ENCODE results near the gene TIPARP. TPM values are rescaled to one million over a fixed set of nuclear protein-coding genes. Genes with fewer than 3 reads are reported as not detected.

The TIPARP gene
- total and polyA plus RNA-seq, 2 of the 8 experiments (the other 6 are each of a cell fraction or from before 2014, with no cell fraction given) = 1.6 to 5.8 TPM

DNA sequence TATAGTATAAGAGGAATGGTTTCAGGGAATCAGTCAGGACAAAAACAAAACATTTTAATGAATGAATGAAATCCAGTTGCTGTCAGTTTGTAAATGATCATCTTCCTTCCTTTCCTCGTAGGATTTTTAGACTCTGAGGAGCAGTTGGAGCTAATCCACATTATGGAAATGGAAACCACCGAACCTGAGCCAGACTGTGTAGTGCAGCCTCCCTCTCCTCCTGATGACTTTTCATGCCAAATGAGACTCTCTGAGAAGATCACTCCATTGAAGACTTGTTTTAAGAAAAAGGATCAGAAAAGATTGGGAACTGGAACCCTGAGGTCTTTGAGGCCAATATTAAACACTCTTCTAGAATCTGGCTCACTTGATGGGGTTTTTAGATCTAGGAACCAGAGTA lies 3.1 kb downstream of the TIPARP start:
- Histone ChIP-seq H3K23ac (ENCODE audit: insufficient read length) (no peak overlapping the region), H3K9ac (replicated peaks in 1 of 4; ENCODE audit: extremely low read depth in 1 of 4, low read depth in 3 of 4, low read length in 3 of 4) (no peak overlapping the region), H3K14ac (ENCODE audit: insufficient read length) (no peak overlapping the region), H4K91ac (replicated peaks; ENCODE audit: insufficient read length, low read length) (no peak overlapping the region), H2BK120ac (replicated peaks; ENCODE audit: low read depth, low read length) (no peak overlapping the region), H3K79me2 (ENCODE audit: control insufficient read depth in 1 of 2, insufficient read depth in 2 of 2, low read length in 2 of 2) (peaks cover 0 to 39% of the 10 kb centered on the region in 2 experiments; a peak in 2 of 4 replicates), H3K18ac (ENCODE audit: extremely low read depth, low read length) (no peak overlapping the region), H3K27me3 (replicated peaks in 1 of 4; ENCODE audit: control insufficient read depth in 3 of 4, extremely low read depth in 1 of 4, insufficient read depth in 3 of 4, low read length in 3 of 4) (no peaks in the 10 kb centered on the region; a peak in 1 of 7 replicates), H2BK15ac (ENCODE audit: low read length) (no peak overlapping the region), H3K4me3 (ENCODE audit: extremely low read depth in 1 of 4, insufficient read depth in 2 of 4, low read depth in 3 of 4, low read length in 4 of 4) (no peak overlapping the region), H4K20me1 (replicated peaks in 1 of 2; ENCODE audit: control insufficient read depth in 1 of 2, insufficient read depth in 2 of 2, low read length in 2 of 2) (no peaks in the 10 kb centered on the region), H3K4ac (replicated peaks; ENCODE audit: insufficient read length, low read depth, low read length) (no peak overlapping the region), H2AK5ac (ENCODE audit: low read depth, low read length) (no peak overlapping the region), H3K56ac (replicated peaks; ENCODE audit: insufficient read length, low read depth, low read length) (no peak overlapping the region), H4K8ac (ENCODE audit: extremely low read depth, insufficient read depth, low read length) (no peak overlapping the region), H3K4me2 (ENCODE audit: insufficient read depth in 1 of 2, low read depth in 2 of 2, low read length in 2 of 2) (no peak overlapping the region), H3K79me1 (ENCODE audit: low read depth, low read length) (no peaks in the 10 kb centered on the region; the same call in 1 of the 2 replicates), H2BK5ac (ENCODE audit: low read depth, low read length) (no peak overlapping the region), H3K27ac (ENCODE audit: low read depth, low read length) (no peak overlapping the region), H2AFZ (ENCODE audit: low read length) (no peak overlapping the region), H3K36me3 (ENCODE audit: control insufficient read depth in 2 of 4, insufficient read depth in 4 of 4, low read length in 3 of 4) (peaks cover 2 to 16% (median 4%) of the 10 kb centered on the region in 4 experiments; a peak in 4 of 8 replicates), H4K5ac (ENCODE audit: insufficient read length, low read depth, low read length) (no peak overlapping the region), H3K23me2 (ENCODE audit: low read depth, low read length) (peaks cover 5% of the 10 kb centered on the region), H3K4me1 (replicated peaks in 1 of 4; ENCODE audit: control insufficient read depth in 3 of 4, insufficient read depth in 4 of 4, low read length in 3 of 4) (no peaks in the 10 kb centered on the region; a peak in 1 of 7 replicates), H2BK12ac (ENCODE audit: low read depth, low read length) (no peak overlapping the region), H2BK20ac (ENCODE audit: low read length) (no peak overlapping the region), H3K9me3 (ENCODE audit: insufficient read depth in 2 of 2, low read depth in 1 of 2, low read length in 1 of 2) (no peaks in the 10 kb centered on the region)
- CTCF ChIA-PET (ENCODE audit: partially characterized antibody) = interaction anchor here (0.6 to 2.4 kb wide), 5 partner anchors 24 to 460 kb away, joined by 3 to 9 read pairs (median 4); partner anchors contain the start of gene SSR3
- POLR2A ChIA-PET (ENCODE audit: partially characterized antibody) = no interaction called here
- WGBS, 2 experiments (ENCODE audit: extremely low coverage in 1 of 2, insufficient coverage in 1 of 2, insufficient read length in 1 of 2, insufficient replicate concordance in 2 of 2, low coverage in 1 of 2, low lambda C conversion rate in 2 of 2, missing lambda C conversion rate in 1 of 2) = 79% methylated on average over 2 of the region's 2 CpGs; no CpG with 5 or more reads in 1 of the 2 experiments
- DNase-seq (ENCODE audit: low read depth in 1 of 2, low spot score in 2 of 2) = no peak
- no peak for FAIRE-seq
- TF ChIP-seq TAF7 (optimal IDR thresholded peaks at IDR 0.05; ENCODE audit: borderline replicate concordance, low read depth, low read length) (no peak), MAX (IDR thresholded peaks at IDR 0.05) (no peak), HDAC6 (IDR thresholded peaks at IDR 0.05; ENCODE audit: low read depth, low read length) (no peak), SUZ12 (IDR thresholded peaks at IDR 0.05; ENCODE audit: low read length) (no peak), NRF1 (IDR thresholded peaks at IDR 0.05; ENCODE audit: low read depth, low read length) (no peak), JUN (IDR thresholded peaks at IDR 0.05; ENCODE audit: low read depth, low read length) (no peak), TEAD4 (IDR thresholded peaks at IDR 0.05; ENCODE audit: low read depth, low read length) (no peak), RAD21 (IDR thresholded peaks at IDR 0.05 in 1 of 2, conservative IDR thresholded peaks at IDR 0.05 in 1 of 2; ENCODE audit: low read depth in 2 of 2, low read length in 2 of 2) (no peak)
